ENCODE measurements around the gene ALOX15B. TPM values are rescaled to one million over a fixed set of nuclear protein-coding genes. Genes with fewer than 3 reads are reported as not detected.
A peak's percentile ranks its signal among the peaks of the same experiment; 100 is the strongest.
"Not testable (repeated sequence)": the region's sequence is repeated elsewhere in the genome, so short reads cannot be mapped to it uniquely, and the experiment has no call there.

The ALOX15B gene
- total RNA-seq, 1 donor from 2014 or later, result 0.16 TPM

GRCh38 chr17:8007836-8008235 lies 31.0 kb upstream of the ALOX15B start:
- ATAC-seq (no peak), DNase-seq (ENCODE audit: missing footprints) (no peak)
- intact Hi-C loops (cut with DNase I), result no loop called here

GRCh38 chr17:8012045-8012580 lies 26.7 kb upstream of the ALOX15B start:
- DNase-seq (ENCODE audit: missing footprints) (no peak), ATAC-seq (no peak)
- intact Hi-C loops (cut with DNase I), result no loop called here

GRCh38 chr17:8012996-8013640 lies 25.7 kb upstream of the ALOX15B start:
- ATAC-seq, result no peak

GRCh38 chr17:8013731-8014557 lies 24.9 kb upstream of the ALOX15B start:
- DNase-seq (ENCODE audit: missing footprints), result no peak
- no peak for ATAC-seq
- intact Hi-C loops (cut with DNase I), result no loop called here

More at GRCh38 chr17:8012996-8013640, 25.7 kb upstream of the ALOX15B start:
- DNase-seq (ENCODE audit: missing footprints), result no peak
- intact Hi-C loops (cut with DNase I), result no loop called here

GRCh38 chr17:8014558-8014850 lies 24.4 kb upstream of the ALOX15B start:
- no peak for ATAC-seq
- no peak for DNase-seq (ENCODE audit: missing footprints)
- intact Hi-C loops (cut with DNase I), result no loop called here

GRCh38 chr17:8015236-8015956 lies 23.5 kb upstream of the ALOX15B start:
- intact Hi-C loops (cut with DNase I), result no loop called here
- DNase-seq (ENCODE audit: missing footprints) (no peak), ATAC-seq (no peak)

- intact Hi-C loops (cut with DNase I), result no loop called here
- DNase-seq (ENCODE audit: missing footprints) (no peak), ATAC-seq (peak; percentile 42)
Observed at GRCh38 chr17:8015957-8016631, 22.8 kb upstream of the ALOX15B start.

- no peak for DNase-seq (ENCODE audit: missing footprints)
- peak; percentile 64 for ATAC-seq
- intact Hi-C loops (cut with DNase I), result no loop called here
Observed at GRCh38 chr17:8016632-8017424, 22.0 kb upstream of the ALOX15B start.

- DNase-seq (ENCODE audit: missing footprints) (no peak), ATAC-seq (no peak)
- intact Hi-C loops (cut with DNase I), result no loop called here
Observed at GRCh38 chr17:8018436-8018835, 20.4 kb upstream of the ALOX15B start.

- DNase-seq (ENCODE audit: missing footprints), result no peak
- intact Hi-C loops (cut with DNase I), result no loop called here
- no peak for ATAC-seq
Observed at GRCh38 chr17:8019166-8019565, 19.7 kb upstream of the ALOX15B start.

- DNase-seq (ENCODE audit: missing footprints) (no peak), ATAC-seq (no peak)
- intact Hi-C loops (cut with DNase I), result no loop called here
Observed at GRCh38 chr17:8019665-8020650, 18.9 kb upstream of the ALOX15B start.

GRCh38 chr17:8020776-8021564 lies 17.9 kb upstream of the ALOX15B start:
- intact Hi-C loops (cut with DNase I), result no loop called here
- DNase-seq (ENCODE audit: missing footprints) (no peak), ATAC-seq (no peak)

- intact Hi-C loops (cut with DNase I), result no loop called here
- ATAC-seq (no peak), DNase-seq (ENCODE audit: missing footprints) (no peak)
Observed at GRCh38 chr17:8021565-8022359, 17.1 kb upstream of the ALOX15B start.

- no peak for ATAC-seq
- DNase-seq (ENCODE audit: missing footprints), result no peak
Observed at GRCh38 chr17:8022360-8023003, 16.4 kb upstream of the ALOX15B start.

GRCh38 chr17:8024161-8024560 lies 14.7 kb upstream of the ALOX15B start:
- ATAC-seq; DNase-seq (ENCODE audit: missing footprints); intact Hi-C loops (cut with DNase I): not testable (repeated sequence)

More at GRCh38 chr17:8022360-8023003, 16.4 kb upstream of the ALOX15B start:
- intact Hi-C loops (cut with DNase I), result no loop called here

All from Right ventricle myocardium inferior (tissue), 1 donor.